HCT116 (cell line): Measurements from ENCODE around the gene TRIM38.

Experiments
- ELF1 ChIP-seq: IDR thresholded peaks from 2 replicates; pipeline ENCODE4 v1.6.1; 2012; ENCODE audit warnings: low read depth, borderline replicate concordance
- EZH2 ChIP-seq: fragments of 200-600 bp; sonication (generic); IDR thresholded peaks from 2 replicates; pipeline ENCODE4 v1.6.1; 2017; ENCODE audit warnings: antibody characterized with exemption, mixed run types
- JUND ChIP-seq: IDR thresholded peaks from 2 replicates; pipeline ENCODE4 v1.6.1; 2012
- POLR2A ChIP-seq: IDR thresholded peaks from 2 replicates; pipeline ENCODE4 v1.7.0; 2011; ENCODE audit warnings: borderline replicate concordance; ENCODE audit not compliant: insufficient read depth, insufficient read length; ENCODE audit errors: extremely low read depth
- POLR2AphosphoS5 ChIP-seq: IDR thresholded peaks from 2 replicates; pipeline ENCODE4 v1.6.1; 2011; ENCODE audit warnings: mild to moderate bottlenecking, low read depth, low read length, moderate library complexity
- ZNF274 ChIP-seq: fragments of 200-500 bp; sonication (Bioruptor generic); IDR thresholded peaks from 2 replicates; pipeline ENCODE4 v1.6.1; 2014; ENCODE audit warnings: mild to moderate bottlenecking, low read depth, low read length, inconsistent platforms
- TF ChIP-seq, protein P1 (sequence below), 3 experiments: fragments of 200-600 bp in 1 of 3; sonication (generic) in 1 of 3; IDR thresholded peaks in 2 of 3; conservative IDR thresholded peaks in 1 of 3; 2 replicates each; pipeline ENCODE4 v1.5.1; 2012 to 2017; ENCODE audit warnings: low read depth in 2 of 3, low read length in 2 of 3, antibody characterized with exemption in 1 of 3, borderline replicate concordance in 1 of 3, control low read depth in 1 of 3, mild to moderate bottlenecking in 1 of 3, mixed read lengths in 1 of 3, mixed run types in 1 of 3, moderate library complexity in 1 of 3; ENCODE audit not compliant: insufficient read depth in 1 of 3
- TF ChIP-seq, protein P2 (sequence below): IDR thresholded peaks from 2 replicates; pipeline ENCODE4 v1.6.1; 2012

DNA sequence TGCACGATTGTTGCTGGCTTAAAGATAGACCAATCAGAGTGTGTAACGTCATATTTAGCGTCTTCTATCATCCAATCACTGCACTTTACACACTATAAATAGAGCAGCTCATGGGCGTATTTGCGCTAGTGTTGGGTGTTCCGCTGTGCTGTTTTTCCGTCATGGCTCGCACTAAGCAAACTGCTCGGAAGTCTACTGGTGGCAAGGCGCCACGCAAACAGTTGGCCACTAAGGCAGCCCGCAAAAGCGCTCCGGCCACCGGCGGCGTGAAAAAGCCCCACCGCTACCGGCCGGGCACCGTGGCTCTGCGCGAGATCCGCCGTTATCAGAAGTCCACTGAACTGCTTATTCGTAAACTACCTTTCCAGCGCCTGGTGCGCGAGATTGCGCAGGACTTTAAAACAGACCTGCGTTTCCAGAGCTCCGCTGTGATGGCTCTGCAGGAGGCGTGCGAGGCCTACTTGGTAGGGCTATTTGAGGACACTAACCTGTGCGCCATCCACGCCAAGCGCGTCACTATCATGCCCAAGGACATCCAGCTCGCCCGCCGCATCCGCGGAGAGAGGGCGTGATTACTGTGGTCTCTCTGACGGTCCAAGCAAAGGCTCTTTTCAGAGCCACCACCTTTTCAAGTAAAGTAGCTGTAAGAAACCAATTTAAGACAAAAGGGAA, 57.9 kb downstream of the TRIM38 start:
- TF ChIP-seq, protein P1, sequence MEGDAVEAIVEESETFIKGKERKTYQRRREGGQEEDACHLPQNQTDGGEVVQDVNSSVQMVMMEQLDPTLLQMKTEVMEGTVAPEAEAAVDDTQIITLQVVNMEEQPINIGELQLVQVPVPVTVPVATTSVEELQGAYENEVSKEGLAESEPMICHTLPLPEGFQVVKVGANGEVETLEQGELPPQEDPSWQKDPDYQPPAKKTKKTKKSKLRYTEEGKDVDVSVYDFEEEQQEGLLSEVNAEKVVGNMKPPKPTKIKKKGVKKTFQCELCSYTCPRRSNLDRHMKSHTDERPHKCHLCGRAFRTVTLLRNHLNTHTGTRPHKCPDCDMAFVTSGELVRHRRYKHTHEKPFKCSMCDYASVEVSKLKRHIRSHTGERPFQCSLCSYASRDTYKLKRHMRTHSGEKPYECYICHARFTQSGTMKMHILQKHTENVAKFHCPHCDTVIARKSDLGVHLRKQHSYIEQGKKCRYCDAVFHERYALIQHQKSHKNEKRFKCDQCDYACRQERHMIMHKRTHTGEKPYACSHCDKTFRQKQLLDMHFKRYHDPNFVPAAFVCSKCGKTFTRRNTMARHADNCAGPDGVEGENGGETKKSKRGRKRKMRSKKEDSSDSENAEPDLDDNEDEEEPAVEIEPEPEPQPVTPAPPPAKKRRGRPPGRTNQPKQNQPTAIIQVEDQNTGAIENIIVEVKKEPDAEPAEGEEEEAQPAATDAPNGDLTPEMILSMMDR (IDR thresholded peaks at IDR 0.05 in 2 of 3, conservative IDR thresholded peaks at IDR 0.05 in 1 of 3; ENCODE audit: borderline replicate concordance in 1 of 3, insufficient read depth in 1 of 3, low read depth in 2 of 3, low read length in 2 of 3), result no peak
- TF ChIP-seq POLR2A (peak; percentile 100), ZNF274 (no peak), POLR2AphosphoS5 (peak; percentile 99), EZH2 (no peak), ELF1 (no peak), JUND (no peak)
- TF ChIP-seq, protein P2, sequence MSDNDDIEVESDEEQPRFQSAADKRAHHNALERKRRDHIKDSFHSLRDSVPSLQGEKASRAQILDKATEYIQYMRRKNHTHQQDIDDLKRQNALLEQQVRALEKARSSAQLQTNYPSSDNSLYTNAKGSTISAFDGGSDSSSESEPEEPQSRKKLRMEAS, result no peak
